Pancreas (tissue), 10 donors: ENCODE measurements around the gene ZNF407. TPM values are rescaled to one million over a fixed set of nuclear protein-coding genes. Genes with fewer than 3 reads are reported as not detected.

ENCODE experiments used
- ATAC-seq, 4 donors: fragments of 200-7000 bp; cut with Tn5 transposase; one replicate each; pipeline versions ENCODE4 v1.8.0 to v1.9.1; 2020; ENCODE audit warnings: mild to moderate bottlenecking in 4 of 4, moderate library complexity in 4 of 4
- DNase-seq, 6 donors: peaks; one replicate each; pipeline ENCODE4 v3.0.0-alpha.2; 2020
- FAIRE-seq: peaks from 2 replicates; lab custom pipeline; 2012; peaks lifted over from hg19 to GRCh38; lab: Jason Lieb, UNC
- H3K27ac ChIP-seq, 4 donors: fragments of 200-600 bp; sonication (generic); 1 replicate in 3 of 4; 2 replicates in 1 of 4; pipeline versions ENCODE4 v1.5.0 to v1.8.0; 2020
- H3K27me3 ChIP-seq, 4 donors: fragments of 200-600 bp; one replicate each; pipeline ENCODE4 v1.8.0; 2021
- H3K36me3 ChIP-seq, 3 donors: fragments of 200-600 bp; sonication (generic) in 1 of 3; one replicate each; pipeline versions ENCODE4 v1.5.0 to v1.8.0; 2020 to 2021
- H3K4me1 ChIP-seq, 3 donors: fragments of 200-600 bp; one replicate each; pipeline ENCODE4 v1.8.0; 2021
- H3K4me3 ChIP-seq, 4 donors: fragments of 200-600 bp; sonication (generic) in 2 of 4; one replicate each; pipeline versions ENCODE4 v1.5.0 to v1.8.0; 2020 to 2021
- H3K9me3 ChIP-seq, 4 donors: fragments of 200-600 bp; one replicate each; pipeline ENCODE4 v1.8.0; 2021
- CTCF ChIP-seq, 4 donors: fragments of 200-600 bp; sonication (generic) in 3 of 4; IDR thresholded peaks; one replicate each; pipeline versions ENCODE4 v1.5.0 to v1.8.0; 2021; ENCODE audit warnings: antibody characterized with exemption in 4 of 4
- WGBS, 2 donors: extraction: QIAGEN DNeasy Blood & Tissue Kit; methylation state at CpG; one replicate each; pipeline ENCODE4 v1.1.7; 2013; 5-methylcytosine and 5-hydroxymethylcytosine counted together
- intact Hi-C, 3 donors: fragments of 100-400 bp; cut with DNase I; formaldehyde crosslinking; loops; one replicate each; pipeline versions ENCODE4 v1.11.1 to v1.14.2; 2022
- polyA plus RNA-seq, 2 donors: library from polyadenylated mRNA; stranded (reverse); fragments of 200-250 nt; gene quantifications; one replicate each; pipeline ENCODE4 v1.2.3, GENCODE V29; 2013
- total RNA-seq, 6 donors: library from RNA; stranded (reverse); fragmentation: NEBNext Ultra II Directional in 4 of 6; extraction: Animal tissue kit (Norgen Biotek cat#: 25700) in 4 of 6; gene quantifications; one replicate each; pipeline versions ENCODE4 v1.2.1 to v1.2.4, GENCODE V29; 2021 to 2023
- donor health status: healthy with polysubstance abuse.
- donor health status: DM: no; HTN: no; CAD: no; lungs with moderate emphysema.
- donor health status: DM: no; HTN: no; CAD: no.
- donor health status: control.
- donor health status: control.
- donor health status: Bipolar disorder and iron deficiency.
- donor health status: DM: yes; HTN: yes; CAD: no.
- donor health status: DM: no; HTN: no; CAD: no.
- donor health status: DM: no; HTN: no; CAD: no.
- donor health status: DM: yes; HTN: yes; CAD: no.

Gene ZNF407
- total and polyA plus RNA-seq, 8 donors: 2.7 to 10.0 (median 4.9) TPM

GRCh38 chr18:75062297-75062886 lies 464.7 kb downstream of the ZNF407 start:
- H3K4me3 ChIP-seq: no peak overlapping the region
- ATAC-seq (no peak), DNase-seq (no peak), FAIRE-seq (no peak)
- H3K27ac ChIP-seq: no peak overlapping the region
- WGBS, 2 donors: 92 to 94% methylated on average over 16 of the region's 16 CpGs
- TF ChIP-seq CTCF (IDR thresholded peaks at IDR 0.05): no peak
- no peaks in the 10 kb centered on the region for H3K4me1 ChIP-seq
- H3K27me3 ChIP-seq: no peaks in the 10 kb centered on the region
- intact Hi-C loops: no loop called here
- no peaks in the 10 kb centered on the region for H3K9me3 ChIP-seq
- peaks cover 0 to 7% (median 0%) of the 10 kb centered on the region in 3 donors for H3K36me3 ChIP-seq

- WGBS, 2 donors: 94 to 98% methylated on average over 27 of the region's 27 CpGs
- DNase-seq (peak in 1 of 6 donors; percentile 64), FAIRE-seq (no peak), ATAC-seq (no peak)
- intact Hi-C loops: no loop called here
- TF ChIP-seq CTCF (IDR thresholded peaks at IDR 0.05): no peak
- Histone ChIP-seq H3K36me3 (peaks cover 0 to 7% (median 0%) of the 10 kb centered on the region in 3 donors), H3K27me3 (no peaks in the 10 kb centered on the region), H3K9me3 (no peaks in the 10 kb centered on the region), H3K27ac (no peak overlapping the region), H3K4me1 (no peaks in the 10 kb centered on the region), H3K4me3 (no peak overlapping the region)
Observed at GRCh38 chr18:75063196-75063595, 465.5 kb downstream of the ZNF407 start.

GRCh38 chr18:75063615-75064512 lies 466.2 kb downstream of the ZNF407 start:
- WGBS, 2 donors: 95 to 98% methylated on average over 49 to 53 of the region's 53 CpGs
- no peak for FAIRE-seq
- no peak for ATAC-seq
- H3K4me3 ChIP-seq: no peak overlapping the region
- no peaks in the 10 kb centered on the region for H3K9me3 ChIP-seq
- TF ChIP-seq CTCF (IDR thresholded peaks at IDR 0.05): no peak
- no peaks in the 10 kb centered on the region for H3K4me1 ChIP-seq
- peak in 1 of 6 donors; percentile 71 for DNase-seq
- no peak overlapping the region for H3K27ac ChIP-seq
- H3K27me3 ChIP-seq: no peaks in the 10 kb centered on the region
- intact Hi-C loops: no loop called here
- H3K36me3 ChIP-seq: peaks cover 0 to 7% (median 0%) of the 10 kb centered on the region in 3 donors

- TF ChIP-seq CTCF (IDR thresholded peaks at IDR 0.05): no peak
- Histone ChIP-seq H3K27me3 (no peaks in the 10 kb centered on the region), H3K4me3 (no peak overlapping the region), H3K9me3 (no peaks in the 10 kb centered on the region), H3K27ac (no peak overlapping the region), H3K36me3 (peaks cover 0 to 7% (median 0%) of the 10 kb centered on the region in 3 donors), H3K4me1 (no peaks in the 10 kb centered on the region)
- DNase-seq (peak in 1 of 6 donors; percentile 43), ATAC-seq (no peak), FAIRE-seq (no peak)
- intact Hi-C loops: no loop called here
- WGBS, 2 donors: 93 to 95% methylated on average over 16 of the region's 16 CpGs
Observed at GRCh38 chr18:75064513-75064905, 466.8 kb downstream of the ZNF407 start.
